Mesenchymal stem cell (in vitro differentiated cells and primary cell): Measurements from ENCODE around the gene TNK1.
A peak's percentile ranks its signal among the peaks of the same experiment; 100 is the strongest.

Source experiments
- DNase-seq: peaks from one replicate; pipeline ENCODE4 v3.0.0-alpha.2; 2013
- H2AFZ ChIP-seq: one replicate; pipeline ENCODE4 v1.6.1; 2013; ENCODE audit warnings: low read depth, mild to moderate bottlenecking, control low read depth, inconsistent platforms, low read length, moderate library complexity
- H2AK5ac ChIP-seq: 2 replicates; pipeline ENCODE4 v1.6.1; 2013; ENCODE audit warnings: low read length, moderate library complexity, mild to moderate bottlenecking, inconsistent platforms; ENCODE audit not compliant: severe bottlenecking
- H2BK120ac ChIP-seq: one replicate; pipeline ENCODE4 v1.6.1; 2013; ENCODE audit warnings: low read depth, mild to moderate bottlenecking, inconsistent platforms, low read length, moderate library complexity
- H2BK12ac ChIP-seq, 2 experiments: one replicate each; pipeline ENCODE4 v1.6.1; 2013; ENCODE audit warnings: inconsistent platforms in 2 of 2, low read length in 2 of 2, mild to moderate bottlenecking in 2 of 2, moderate library complexity in 2 of 2, control low read depth in 1 of 2
- H2BK15ac ChIP-seq: one replicate; pipeline ENCODE4 v1.6.1; 2013; ENCODE audit warnings: mild to moderate bottlenecking, low read depth, inconsistent platforms; ENCODE audit not compliant: poor library complexity, severe bottlenecking
- H2BK5ac ChIP-seq: 2 replicates; pipeline ENCODE4 v1.6.1; 2013; ENCODE audit warnings: low read depth, mild to moderate bottlenecking, low read length, control low read depth, inconsistent platforms; ENCODE audit not compliant: poor library complexity, severe bottlenecking
- H3K14ac ChIP-seq, 2 experiments: one replicate each; pipeline ENCODE4 v1.6.1; 2013; ENCODE audit warnings: inconsistent platforms in 2 of 2, low read length in 2 of 2, control low read depth in 1 of 2, mild to moderate bottlenecking in 1 of 2, moderate library complexity in 1 of 2
- H3K18ac ChIP-seq, 2 experiments: one replicate each; pipeline ENCODE4 v1.6.1; 2013; ENCODE audit warnings: inconsistent platforms in 2 of 2, low read length in 2 of 2, control low read depth in 1 of 2, low read depth in 1 of 2, mild to moderate bottlenecking in 1 of 2
- H3K23ac ChIP-seq, 2 experiments: one replicate each; pipeline ENCODE4 v1.6.1; 2013; ENCODE audit warnings: inconsistent platforms in 2 of 2, low read length in 2 of 2, mild to moderate bottlenecking in 2 of 2, moderate library complexity in 2 of 2, control low read depth in 1 of 2
- H3K27ac ChIP-seq: 2 replicates; pipeline ENCODE4 v1.5.1; 2013; ENCODE audit warnings: mild to moderate bottlenecking, moderate library complexity, low read length, control low read depth, inconsistent platforms; ENCODE audit not compliant: poor library complexity, severe bottlenecking
- H3K27me3 ChIP-seq, 2 experiments: 2 replicates each; pipeline versions ENCODE4 v1.6.1 to v1.7.0; 2013; ENCODE audit warnings: low read length in 2 of 2, mild to moderate bottlenecking in 2 of 2, moderate library complexity in 2 of 2, control low read depth in 1 of 2, inconsistent platforms in 1 of 2; ENCODE audit not compliant: control insufficient read depth in 1 of 2, insufficient read depth in 1 of 2
- H3K36me3 ChIP-seq, 2 experiments: 2 replicates each; pipeline versions ENCODE4 v1.6.1 to v1.7.0; 2013; ENCODE audit warnings: low read length in 2 of 2, control low read depth in 1 of 2, inconsistent platforms in 1 of 2, low read depth in 1 of 2, mild to moderate bottlenecking in 1 of 2; ENCODE audit not compliant: insufficient read depth in 2 of 2, control insufficient read depth in 1 of 2
- H3K4ac ChIP-seq, 2 experiments: one replicate each; pipeline ENCODE4 v1.6.1; 2013; ENCODE audit warnings: inconsistent platforms in 2 of 2, low read length in 2 of 2, mild to moderate bottlenecking in 2 of 2, moderate library complexity in 2 of 2, control low read depth in 1 of 2, low read depth in 1 of 2
- H3K4me1 ChIP-seq: 2 replicates; pipeline ENCODE4 v1.6.1; 2013; ENCODE audit warnings: low read depth, low read length, control low read depth; ENCODE audit not compliant: control insufficient read depth, insufficient read depth
- H3K4me2 ChIP-seq: 2 replicates; pipeline ENCODE4 v1.6.1; 2013; ENCODE audit warnings: low read length, mild to moderate bottlenecking, inconsistent platforms; ENCODE audit not compliant: poor library complexity, severe bottlenecking
- H3K4me3 ChIP-seq, 2 experiments: 2 replicates each; pipeline versions ENCODE4 v1.5.1 to v1.7.0; 2013; ENCODE audit warnings: low read length in 2 of 2, mild to moderate bottlenecking in 2 of 2, control low read depth in 1 of 2, low read depth in 1 of 2; ENCODE audit not compliant: insufficient read depth in 1 of 2
- H3K79me1 ChIP-seq: replicated peaks from 2 replicates; pipeline ENCODE4 v1.6.1; 2013; ENCODE audit warnings: mild to moderate bottlenecking, control low read depth, low read length, inconsistent platforms; ENCODE audit not compliant: poor library complexity, severe bottlenecking
- H3K9ac ChIP-seq: 2 replicates; pipeline ENCODE4 v1.7.0; 2013; ENCODE audit warnings: mild to moderate bottlenecking, low read length, moderate library complexity
- H3K9me3 ChIP-seq: 2 replicates; pipeline ENCODE4 v1.7.0; 2013; ENCODE audit warnings: mild to moderate bottlenecking, low read length; ENCODE audit not compliant: control insufficient read depth
- H4K8ac ChIP-seq: one replicate; pipeline ENCODE4 v1.6.1; 2013; ENCODE audit warnings: inconsistent platforms, mild to moderate bottlenecking, low read length, moderate library complexity
- H4K91ac ChIP-seq: one replicate; pipeline ENCODE4 v1.6.1; 2013; ENCODE audit warnings: mild to moderate bottlenecking, low read length, inconsistent platforms
- WGBS: methylation state at CpG from one replicate; pipeline ENCODE4 v1.1.7; 2013; ENCODE audit warnings: mixed read lengths; 5-methylcytosine and 5-hydroxymethylcytosine counted together

TNK1 gene

DNA sequence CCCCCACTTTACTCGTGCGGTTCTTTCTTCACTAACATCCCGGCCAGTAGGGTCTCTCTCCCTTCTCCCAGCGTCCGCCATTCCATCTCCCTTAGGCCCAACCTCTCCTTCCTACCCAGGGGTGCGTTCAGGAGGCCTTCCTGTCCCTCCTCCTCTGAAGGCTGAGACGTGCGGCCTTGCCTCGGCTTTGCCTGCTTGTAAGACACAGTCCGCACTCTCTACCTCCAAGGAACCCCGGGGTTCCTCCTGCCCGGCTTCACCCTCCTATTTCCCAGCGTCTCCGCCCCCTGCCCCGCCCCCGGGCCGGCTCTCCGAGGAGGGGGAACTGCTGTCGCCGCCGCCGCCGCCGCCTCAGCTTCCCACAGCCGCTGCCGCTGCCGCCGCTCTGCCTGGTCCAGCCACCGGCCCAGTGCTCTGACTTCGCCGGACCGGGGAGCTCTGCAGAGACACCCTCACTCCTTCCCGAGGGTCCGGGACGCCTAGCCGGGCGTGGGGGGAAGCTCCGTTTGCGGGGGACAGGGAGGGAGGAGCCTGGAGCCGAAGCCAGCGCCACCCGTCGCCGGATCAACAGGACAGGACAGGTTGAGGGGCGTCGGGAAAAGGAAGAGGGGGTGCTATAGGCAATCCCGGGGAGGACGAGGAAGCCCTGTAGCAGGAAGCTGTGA is 57.2 kb downstream of the TNK1 start:
- Histone ChIP-seq H2BK12ac (peak overlapping the region in 1 of 2 experiments; percentile 43), H3K27me3 (peaks cover 33 to 47% of the 10 kb centered on the region in 2 experiments), H3K18ac (peak overlapping the region; percentile 40 to 59), H2AFZ (peak overlapping the region; percentile 29), H3K4me2 (peak overlapping the region; percentile 75), H4K8ac (no peak overlapping the region), H3K23ac (no peak overlapping the region), H3K4me3 (peak overlapping the region; percentile 47 to 51), H3K4ac (no peak overlapping the region), H3K36me3 (no peaks in the 10 kb centered on the region), H2BK5ac (no peak overlapping the region), H3K14ac (no peak overlapping the region), H3K4me1 (peaks cover 46% of the 10 kb centered on the region), H2BK15ac (peak overlapping the region; percentile 75), H2AK5ac (no peak overlapping the region), H3K27ac (no peak overlapping the region), H4K91ac (no peak overlapping the region), H3K9me3 (no peaks in the 10 kb centered on the region), H3K79me1 (peaks cover 10% of the 10 kb centered on the region), H2BK120ac (no peak overlapping the region), H3K9ac (peak overlapping the region; percentile 20)
- WGBS = 6% methylated on average over 48 of the region's 48 CpGs
- peak; percentile 44 for DNase-seq

DNA sequence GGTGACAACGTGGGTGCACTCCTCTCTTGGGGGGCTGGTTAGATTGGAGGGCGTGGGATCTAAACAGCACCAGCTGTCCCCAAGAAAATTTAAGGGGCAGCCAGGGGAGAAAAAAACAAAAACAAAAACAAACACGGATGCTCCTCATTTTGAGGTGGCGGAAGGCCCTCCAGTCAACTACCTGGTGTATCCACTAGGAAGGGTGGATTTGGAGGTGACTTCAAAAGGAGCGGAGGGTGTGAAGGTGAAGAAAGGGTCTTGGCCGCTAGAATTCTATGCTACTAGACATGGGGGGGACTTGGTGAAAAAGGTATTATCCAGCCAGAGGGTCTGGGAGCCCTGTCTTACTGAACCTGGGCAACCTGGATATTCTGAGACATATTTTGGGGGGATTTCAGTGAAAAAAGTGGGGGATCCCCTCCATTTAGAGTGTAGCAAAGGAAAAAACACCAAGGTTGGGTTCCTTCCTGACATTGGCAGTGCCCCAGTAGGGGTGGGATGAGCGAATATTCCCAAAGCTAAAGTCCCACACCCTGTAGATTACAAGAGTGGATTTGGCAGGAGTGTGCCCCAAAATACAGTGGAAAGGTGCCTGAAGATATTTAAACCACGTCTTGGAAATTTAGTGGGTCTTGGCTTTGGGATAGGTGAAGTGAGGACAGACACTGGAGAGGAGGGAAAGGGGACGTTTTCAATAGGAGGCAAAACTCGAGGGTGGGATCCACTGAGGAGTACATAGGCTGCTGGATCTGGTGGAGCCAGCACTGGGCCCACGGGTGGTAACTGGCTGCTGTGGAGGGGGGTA is 58.0 kb downstream of the TNK1 start:
- H3K4me2 ChIP-seq = peak overlapping the region; percentile 75
- no peak overlapping the region for H2AFZ ChIP-seq
- peak overlapping the region in 1 of 2 experiments; percentile 42 for H3K4me3 ChIP-seq
- H3K9ac ChIP-seq = no peak overlapping the region
- peaks cover 10% of the 10 kb centered on the region for H3K79me1 ChIP-seq
- no peak overlapping the region for H2BK5ac ChIP-seq
- H3K9me3 ChIP-seq = no peaks in the 10 kb centered on the region
- H2BK120ac ChIP-seq = no peak overlapping the region
- no peak for DNase-seq
- H3K4me1 ChIP-seq = peaks cover 46% of the 10 kb centered on the region
- no peak overlapping the region for H3K27ac ChIP-seq
- H2AK5ac ChIP-seq = no peak overlapping the region
- H3K27me3 ChIP-seq = peaks cover 33 to 47% of the 10 kb centered on the region in 2 experiments
- H4K8ac ChIP-seq = no peak overlapping the region
- no peak overlapping the region for H2BK12ac ChIP-seq
- H3K14ac ChIP-seq = no peak overlapping the region
- H4K91ac ChIP-seq = no peak overlapping the region
- peak overlapping the region in 1 of 2 experiments; percentile 25 for H3K23ac ChIP-seq
- no peak overlapping the region for H3K18ac ChIP-seq
- no peak overlapping the region for H3K4ac ChIP-seq
- WGBS = 30% methylated on average over 10 of the region's 11 CpGs
- no peak overlapping the region for H2BK15ac ChIP-seq
- H3K36me3 ChIP-seq = no peaks in the 10 kb centered on the region
